ENCODE measurements around the gene B4GALT1. TPM values are rescaled to one million over a fixed set of nuclear protein-coding genes. Genes with fewer than 3 reads are reported as not detected.

Gene B4GALT1
- 35.2 and 39.3 TPM in 2 replicates for total RNA-seq

GRCh38 chr9:33167084-33167971 is at the start of gene B4GALT1:
B4GALT1 (minus strand) TSS chr9:33167336; CDS start chr9:33167169, 167 bp downstream.

GRCh38 chr9:33076046-33077004 is 90.8 kb downstream of the B4GALT1 start, which contains the start of gene SMU1:
SMU1 (minus strand) TSS chr9:33076674; CDS start chr9:33076608, 66 bp downstream.

Small RNA genes lying within 50 kb of the gene (small RNA-seq; reads per million reads assigned to genes)
- gene RNU4ATAC15P: not detected

Other genes starting within 250 kb of the B4GALT1 start
- gene APTX, start 165.7 kb downstream of the B4GALT1 start, total RNA-seq: 36.4 and 46.9 TPM in 2 replicates
- 154 and 165 TPM in 2 replicates for gene DNAJA1, start 142.1 kb downstream of the B4GALT1 start, total RNA-seq
- gene SMU1, start 90.7 kb downstream of the B4GALT1 start, total RNA-seq: 31.0 and 33.3 TPM in 2 replicates
- gene SPINK4, start 72.8 kb upstream of the B4GALT1 start, total RNA-seq: not detected in 2 replicates
- 57.5 and 58.1 TPM in 2 replicates for gene BAG1, start 97.4 kb upstream of the B4GALT1 start, total RNA-seq
- 73.2 and 77.4 TPM in 2 replicates for gene CHMP5, start 97.7 kb upstream of the B4GALT1 start, total RNA-seq
- gene NFX1, start 123.2 kb upstream of the B4GALT1 start, total RNA-seq: 24.6 and 27.1 TPM in 2 replicates
- gene AQP7, start 235.2 kb upstream of the B4GALT1 start, total RNA-seq: 0.13 TPM in 1 of 2 replicates, not detected in the other

Measured in thoracic aorta endothelial cell (primary cell).